ENCODE measurements around the gene RBMS1.

DNA sequence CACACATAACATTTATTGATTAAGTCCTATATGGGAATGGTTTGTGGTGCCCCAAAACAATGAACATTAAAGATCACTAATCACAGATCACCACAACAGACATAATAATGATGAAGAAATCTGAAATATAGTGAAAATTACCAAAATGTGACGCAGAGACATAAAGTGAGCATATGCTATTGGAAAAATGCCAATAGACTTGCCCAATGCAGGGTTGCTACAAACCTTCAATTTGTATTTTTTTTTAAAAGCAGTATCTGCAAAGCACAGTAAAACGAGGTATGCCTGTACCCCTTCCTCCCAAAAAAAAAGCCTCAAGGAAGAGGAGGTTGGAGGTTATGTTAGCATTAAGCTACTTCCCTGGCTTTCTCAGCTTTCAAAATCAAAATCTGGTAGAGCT lies 131.1 kb downstream of the RBMS1 start:
- TF ChIP-seq, protein P1, sequence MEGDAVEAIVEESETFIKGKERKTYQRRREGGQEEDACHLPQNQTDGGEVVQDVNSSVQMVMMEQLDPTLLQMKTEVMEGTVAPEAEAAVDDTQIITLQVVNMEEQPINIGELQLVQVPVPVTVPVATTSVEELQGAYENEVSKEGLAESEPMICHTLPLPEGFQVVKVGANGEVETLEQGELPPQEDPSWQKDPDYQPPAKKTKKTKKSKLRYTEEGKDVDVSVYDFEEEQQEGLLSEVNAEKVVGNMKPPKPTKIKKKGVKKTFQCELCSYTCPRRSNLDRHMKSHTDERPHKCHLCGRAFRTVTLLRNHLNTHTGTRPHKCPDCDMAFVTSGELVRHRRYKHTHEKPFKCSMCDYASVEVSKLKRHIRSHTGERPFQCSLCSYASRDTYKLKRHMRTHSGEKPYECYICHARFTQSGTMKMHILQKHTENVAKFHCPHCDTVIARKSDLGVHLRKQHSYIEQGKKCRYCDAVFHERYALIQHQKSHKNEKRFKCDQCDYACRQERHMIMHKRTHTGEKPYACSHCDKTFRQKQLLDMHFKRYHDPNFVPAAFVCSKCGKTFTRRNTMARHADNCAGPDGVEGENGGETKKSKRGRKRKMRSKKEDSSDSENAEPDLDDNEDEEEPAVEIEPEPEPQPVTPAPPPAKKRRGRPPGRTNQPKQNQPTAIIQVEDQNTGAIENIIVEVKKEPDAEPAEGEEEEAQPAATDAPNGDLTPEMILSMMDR (conservative IDR thresholded peaks at IDR 0.05; ENCODE audit: low read depth in 2 of 2) = no peak
- TF ChIP-seq POLR2AphosphoS5 (IDR thresholded peaks at IDR 0.05; ENCODE audit: low read depth) (no peak), EZH2phosphoT487 (IDR thresholded peaks at IDR 0.05; ENCODE audit: unreplicated experiment) (no peak), JUNB (IDR thresholded peaks at IDR 0.05; ENCODE audit: unreplicated experiment) (no peak), CREB1 (CRISPR knock-in tag; IDR thresholded peaks at IDR 0.05; ENCODE audit: low read depth) (no peak), NANOG (IDR thresholded peaks at IDR 0.05; ENCODE audit: borderline replicate concordance) (no peak)
- TF ChIP-seq, protein P2, sequence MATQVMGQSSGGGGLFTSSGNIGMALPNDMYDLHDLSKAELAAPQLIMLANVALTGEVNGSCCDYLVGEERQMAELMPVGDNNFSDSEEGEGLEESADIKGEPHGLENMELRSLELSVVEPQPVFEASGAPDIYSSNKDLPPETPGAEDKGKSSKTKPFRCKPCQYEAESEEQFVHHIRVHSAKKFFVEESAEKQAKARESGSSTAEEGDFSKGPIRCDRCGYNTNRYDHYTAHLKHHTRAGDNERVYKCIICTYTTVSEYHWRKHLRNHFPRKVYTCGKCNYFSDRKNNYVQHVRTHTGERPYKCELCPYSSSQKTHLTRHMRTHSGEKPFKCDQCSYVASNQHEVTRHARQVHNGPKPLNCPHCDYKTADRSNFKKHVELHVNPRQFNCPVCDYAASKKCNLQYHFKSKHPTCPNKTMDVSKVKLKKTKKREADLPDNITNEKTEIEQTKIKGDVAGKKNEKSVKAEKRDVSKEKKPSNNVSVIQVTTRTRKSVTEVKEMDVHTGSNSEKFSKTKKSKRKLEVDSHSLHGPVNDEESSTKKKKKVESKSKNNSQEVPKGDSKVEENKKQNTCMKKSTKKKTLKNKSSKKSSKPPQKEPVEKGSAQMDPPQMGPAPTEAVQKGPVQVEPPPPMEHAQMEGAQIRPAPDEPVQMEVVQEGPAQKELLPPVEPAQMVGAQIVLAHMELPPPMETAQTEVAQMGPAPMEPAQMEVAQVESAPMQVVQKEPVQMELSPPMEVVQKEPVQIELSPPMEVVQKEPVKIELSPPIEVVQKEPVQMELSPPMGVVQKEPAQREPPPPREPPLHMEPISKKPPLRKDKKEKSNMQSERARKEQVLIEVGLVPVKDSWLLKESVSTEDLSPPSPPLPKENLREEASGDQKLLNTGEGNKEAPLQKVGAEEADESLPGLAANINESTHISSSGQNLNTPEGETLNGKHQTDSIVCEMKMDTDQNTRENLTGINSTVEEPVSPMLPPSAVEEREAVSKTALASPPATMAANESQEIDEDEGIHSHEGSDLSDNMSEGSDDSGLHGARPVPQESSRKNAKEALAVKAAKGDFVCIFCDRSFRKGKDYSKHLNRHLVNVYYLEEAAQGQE (IDR thresholded peaks at IDR 0.05; ENCODE audit: unreplicated experiment) = no peak

Measured in GM23338 (cell line).